ENCODE data around the gene ACSF3. TPM values are rescaled to one million over a fixed set of nuclear protein-coding genes. Genes with fewer than 3 reads are reported as not detected.

ACSF3 gene
- total RNA-seq, 1 experiment from 2014 or later: 74.5 TPM

- intact Hi-C loops (cut with micrococcal nuclease): no loop called here
- peaks cover 28 to 34% of the 10 kb centered on the region in 2 experiments for H3K36me3 ChIP-seq (ENCODE audit: control insufficient read depth in 1 of 2, insufficient read depth in 2 of 2, low read length in 2 of 2)
- no peaks in the 10 kb centered on the region for H3K9me2 ChIP-seq (ENCODE audit: insufficient read depth)
- H3K79me2 ChIP-seq (ENCODE audit: insufficient read depth, low read length): peaks cover 21% of the 10 kb centered on the region
- H3K27ac ChIP-seq (ENCODE audit: low read depth, low read length): no peak overlapping the region
- ATAC-seq: no peak
- no peak for DNase-seq (ENCODE audit: low read depth, low spot score)
- ChIA-PET CTCF (no interaction called here), POLR2A (no interaction called here), RAD21 (ENCODE audit: low non-redundant PET in 1 of 2, low total read pairs in 2 of 2, uncharacterized antibody in 2 of 2, unreplicated experiment in 2 of 2) (no interaction called here)
- no peaks in the 10 kb centered on the region for H3K9me3 ChIP-seq (ENCODE audit: control insufficient read depth in 1 of 2, insufficient read depth in 1 of 2, low read depth in 1 of 2, low read length in 2 of 2)
- no peaks in the 10 kb centered on the region for H4K20me1 ChIP-seq (ENCODE audit: insufficient read depth)
- no peak for TF ChIP-seq MAX (IDR thresholded peaks at IDR 0.05)
- no peak for TF ChIP-seq ZFX (IDR thresholded peaks at IDR 0.05)
- no peak for TF ChIP-seq REST (IDR thresholded peaks at IDR 0.05; ENCODE audit: low read depth)
- H3K27me3 ChIP-seq (ENCODE audit: insufficient read depth, low read length): no peaks in the 10 kb centered on the region
- H3K4me3 ChIP-seq (replicated peaks in 1 of 2; ENCODE audit: low read depth in 1 of 2, low read length in 2 of 2): no peak overlapping the region
- no TSS peak for BruUV-seq (replicated peaks)
- no peak overlapping the region for H3K4me2 ChIP-seq (ENCODE audit: low read length)
- no peak overlapping the region for H3K9ac ChIP-seq (ENCODE audit: low read length)
- no peak overlapping the region for H2AFZ ChIP-seq (ENCODE audit: low read depth, low read length, poor library complexity, severe bottlenecking)
- no peaks in the 10 kb centered on the region for H3K4me1 ChIP-seq (ENCODE audit: control insufficient read depth in 1 of 2, insufficient read depth in 2 of 2, low read length in 2 of 2)
These were observed 10.7 kb downstream of the ACSF3 start for GRCh38 chr16:89104303-89104702.

- RAD21 ChIA-PET (ENCODE audit: low non-redundant PET in 1 of 2, low total read pairs in 2 of 2, uncharacterized antibody in 2 of 2, unreplicated experiment in 2 of 2): no interaction called here
- no peak overlapping the region for H2AFZ ChIP-seq (ENCODE audit: low read depth, low read length, poor library complexity, severe bottlenecking)
- H3K4me2 ChIP-seq (ENCODE audit: low read length): no peak overlapping the region
- no peaks in the 10 kb centered on the region for H3K27me3 ChIP-seq (ENCODE audit: insufficient read depth, low read length)
- H4K20me1 ChIP-seq (ENCODE audit: insufficient read depth): no peaks in the 10 kb centered on the region
- CTCF ChIA-PET: no interaction called here
- no TSS peak for BruUV-seq (replicated peaks)
- H3K9ac ChIP-seq (ENCODE audit: low read length): no peak overlapping the region
- no peaks in the 10 kb centered on the region for H3K9me2 ChIP-seq (ENCODE audit: insufficient read depth)
- H3K79me2 ChIP-seq (ENCODE audit: insufficient read depth, low read length): peaks cover 13% of the 10 kb centered on the region
- DNase-seq (ENCODE audit: low read depth, low spot score) (no peak), ATAC-seq (no peak)
- H3K4me1 ChIP-seq (ENCODE audit: control insufficient read depth in 1 of 2, insufficient read depth in 2 of 2, low read length in 2 of 2): no peaks in the 10 kb centered on the region
- intact Hi-C loops (cut with micrococcal nuclease): no loop called here
- H3K4me3 ChIP-seq (replicated peaks in 1 of 2; ENCODE audit: low read depth in 1 of 2, low read length in 2 of 2): no peak overlapping the region
- H3K27ac ChIP-seq (ENCODE audit: low read depth, low read length): no peak overlapping the region
- H3K36me3 ChIP-seq (ENCODE audit: control insufficient read depth in 1 of 2, insufficient read depth in 2 of 2, low read length in 2 of 2): peaks cover 28 to 34% of the 10 kb centered on the region in 2 experiments
- POLR2A ChIA-PET: no interaction called here
- no peaks in the 10 kb centered on the region for H3K9me3 ChIP-seq (ENCODE audit: control insufficient read depth in 1 of 2, insufficient read depth in 1 of 2, low read depth in 1 of 2, low read length in 2 of 2)
- TF ChIP-seq POLR2AphosphoS5 (IDR thresholded peaks at IDR 0.05; ENCODE audit: low read depth, low read length) (no peak), FOSL1 (IDR thresholded peaks at IDR 0.05; ENCODE audit: low read depth) (no peak), EZH2phosphoT487 (IDR thresholded peaks at IDR 0.05; ENCODE audit: borderline replicate concordance) (no peak), SIN3A (IDR thresholded peaks at IDR 0.05; ENCODE audit: low read depth) (no peak), CTCF (IDR thresholded peaks at IDR 0.05 in 2 of 3, conservative IDR thresholded peaks at IDR 0.05 in 1 of 3; ENCODE audit: borderline replicate concordance in 1 of 3, insufficient read depth in 1 of 3, low read depth in 2 of 3, low read length in 2 of 3) (no peak), REST (IDR thresholded peaks at IDR 0.05; ENCODE audit: low read depth) (no peak), JUND (IDR thresholded peaks at IDR 0.05) (no peak), EZH2 (IDR thresholded peaks at IDR 0.05) (no peak)
These were observed 11.4 kb downstream of the ACSF3 start for GRCh38 chr16:89104930-89105571.
